GM23248 (cell line): ENCODE results near the gene ZBTB32.

Source experiments
- EZH2 ChIP-seq: fragments of 200-600 bp; sonication (generic); IDR thresholded peaks from 2 replicates; pipeline ENCODE4 v1.6.1; 2018; ENCODE audit warnings: antibody characterized with exemption, mild to moderate bottlenecking; ENCODE audit not compliant: insufficient read depth, poor library complexity, severe bottlenecking
- EZH2phosphoT487 ChIP-seq: fragments of 200-600 bp; sonication (generic); IDR thresholded peaks from 2 replicates; pipeline ENCODE4 v1.6.1; 2018; ENCODE audit warnings: antibody characterized with exemption, moderate library complexity, mild to moderate bottlenecking, low read depth; ENCODE audit not compliant: insufficient read depth

DNA sequence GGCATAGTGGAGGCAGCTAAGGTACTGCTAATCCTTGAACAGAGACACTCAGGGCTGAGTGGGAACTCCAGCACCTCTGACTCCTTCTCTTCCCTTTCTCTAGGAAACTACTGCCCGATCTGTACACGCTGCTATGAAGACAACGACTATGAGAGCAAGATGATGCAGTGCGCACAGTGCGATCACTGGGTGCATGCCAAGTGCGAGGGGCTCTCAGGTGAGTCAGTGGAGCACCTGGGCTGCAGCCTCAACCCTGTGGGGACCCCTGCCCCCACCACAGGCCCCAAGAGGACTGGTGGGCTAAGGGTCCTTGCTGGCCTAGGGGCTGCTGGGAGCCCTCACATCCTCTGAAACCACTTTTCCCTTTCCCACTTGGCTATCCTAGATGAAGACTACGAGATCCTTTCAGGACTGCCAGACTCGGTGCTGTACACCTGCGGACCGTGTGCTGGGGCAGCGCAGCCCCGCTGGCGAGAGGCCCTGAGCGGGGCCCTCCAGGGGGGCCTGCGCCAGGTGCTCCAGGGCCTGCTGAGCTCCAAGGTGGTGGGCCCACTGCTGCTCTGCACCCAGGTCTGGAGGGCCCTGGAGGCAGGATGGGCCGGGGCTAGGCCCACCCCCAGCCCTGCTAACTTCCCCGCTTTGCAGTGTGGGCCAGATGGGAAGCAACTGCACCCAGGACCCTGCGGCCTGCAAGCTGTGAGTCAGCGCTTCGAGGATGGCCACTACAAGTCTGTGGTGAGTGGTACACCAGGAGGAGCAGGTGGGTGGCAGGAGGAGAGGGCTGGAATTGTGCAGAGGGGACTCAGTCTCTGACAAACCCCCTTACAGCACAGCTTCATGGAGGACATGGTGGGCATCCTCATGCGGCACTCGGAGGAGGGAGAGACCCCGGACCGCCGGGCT is 22.9 kb downstream of the ZBTB32 start:
- TF ChIP-seq EZH2 (no peak), EZH2phosphoT487 (no peak)
